ENCODE results near the gene NEGR1. TPM values are rescaled to one million over a fixed set of nuclear protein-coding genes. Genes with fewer than 3 reads are reported as not detected.

NEGR1 gene
- total RNA-seq, 4 donors from 2014 or later = 4.1 to 12.4 (median 10.2) TPM

DNA sequence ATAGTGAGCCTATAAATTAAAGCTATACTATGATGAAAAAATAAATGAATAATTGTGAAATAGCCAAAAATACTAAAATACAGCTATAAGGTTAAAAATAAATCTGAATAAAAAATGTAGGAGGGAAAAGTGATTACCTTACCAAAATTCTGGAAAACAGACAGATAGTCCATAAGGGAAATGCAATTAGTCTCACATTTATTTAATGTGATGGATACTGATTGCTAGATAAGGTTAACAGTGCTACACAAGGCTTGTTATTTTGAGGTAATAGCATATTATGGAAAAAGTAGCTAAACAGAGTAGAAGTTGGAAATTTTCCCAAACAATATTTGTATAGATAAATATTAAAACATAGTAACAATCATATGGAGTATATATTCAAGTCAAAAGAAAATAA is 413.0 kb downstream of the NEGR1 start:
- no peaks in the 10 kb centered on the region for H3K27me3 ChIP-seq
- DNase-seq = no peak
- intact Hi-C loops (cut with DNase I) = no loop called here
- H3K27ac ChIP-seq = no peak overlapping the region
- no peaks in the 10 kb centered on the region for H3K4me1 ChIP-seq
- no peaks in the 10 kb centered on the region for H3K9me3 ChIP-seq
- H3K4me3 ChIP-seq (replicated peaks in 1 of 3) = no peak overlapping the region
- TF ChIP-seq, protein P1, sequence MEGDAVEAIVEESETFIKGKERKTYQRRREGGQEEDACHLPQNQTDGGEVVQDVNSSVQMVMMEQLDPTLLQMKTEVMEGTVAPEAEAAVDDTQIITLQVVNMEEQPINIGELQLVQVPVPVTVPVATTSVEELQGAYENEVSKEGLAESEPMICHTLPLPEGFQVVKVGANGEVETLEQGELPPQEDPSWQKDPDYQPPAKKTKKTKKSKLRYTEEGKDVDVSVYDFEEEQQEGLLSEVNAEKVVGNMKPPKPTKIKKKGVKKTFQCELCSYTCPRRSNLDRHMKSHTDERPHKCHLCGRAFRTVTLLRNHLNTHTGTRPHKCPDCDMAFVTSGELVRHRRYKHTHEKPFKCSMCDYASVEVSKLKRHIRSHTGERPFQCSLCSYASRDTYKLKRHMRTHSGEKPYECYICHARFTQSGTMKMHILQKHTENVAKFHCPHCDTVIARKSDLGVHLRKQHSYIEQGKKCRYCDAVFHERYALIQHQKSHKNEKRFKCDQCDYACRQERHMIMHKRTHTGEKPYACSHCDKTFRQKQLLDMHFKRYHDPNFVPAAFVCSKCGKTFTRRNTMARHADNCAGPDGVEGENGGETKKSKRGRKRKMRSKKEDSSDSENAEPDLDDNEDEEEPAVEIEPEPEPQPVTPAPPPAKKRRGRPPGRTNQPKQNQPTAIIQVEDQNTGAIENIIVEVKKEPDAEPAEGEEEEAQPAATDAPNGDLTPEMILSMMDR (IDR thresholded peaks at IDR 0.05) = no peak
- H3K36me3 ChIP-seq = no peaks in the 10 kb centered on the region

DNA sequence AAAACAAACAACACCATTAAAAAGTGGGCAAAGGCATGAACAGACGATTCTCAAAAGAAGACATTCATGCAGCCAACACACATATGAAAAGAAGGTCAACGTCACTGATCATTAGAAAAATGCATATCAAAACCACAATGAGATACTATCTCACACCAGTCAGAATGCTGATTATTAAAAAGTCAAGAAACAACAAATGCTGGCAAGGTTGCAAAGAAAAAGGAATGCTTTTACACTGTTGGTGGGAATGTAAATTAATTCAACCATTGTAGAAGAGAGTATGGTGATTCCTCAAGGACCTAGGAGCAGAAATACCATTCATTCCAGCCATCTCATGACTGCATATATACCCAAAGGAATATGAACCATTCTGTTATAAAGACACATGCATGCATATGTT is 419.6 kb downstream of the NEGR1 start:
- Histone ChIP-seq H3K36me3 (no peaks in the 10 kb centered on the region), H3K4me1 (no peaks in the 10 kb centered on the region), H3K27ac (no peak overlapping the region), H3K4me3 (replicated peaks in 1 of 3) (no peak overlapping the region), H3K9me3 (no peaks in the 10 kb centered on the region), H3K27me3 (no peaks in the 10 kb centered on the region)
- intact Hi-C loops (cut with DNase I) = no loop called here
- no peak for TF ChIP-seq POLR2A (IDR thresholded peaks at IDR 0.05)
- TF ChIP-seq, protein P1 (IDR thresholded peaks at IDR 0.05) = no peak
- WGBS, 2 donors = 85 to 88% methylated on average over 2 of the region's 2 CpGs
- DNase-seq = no peak

DNA sequence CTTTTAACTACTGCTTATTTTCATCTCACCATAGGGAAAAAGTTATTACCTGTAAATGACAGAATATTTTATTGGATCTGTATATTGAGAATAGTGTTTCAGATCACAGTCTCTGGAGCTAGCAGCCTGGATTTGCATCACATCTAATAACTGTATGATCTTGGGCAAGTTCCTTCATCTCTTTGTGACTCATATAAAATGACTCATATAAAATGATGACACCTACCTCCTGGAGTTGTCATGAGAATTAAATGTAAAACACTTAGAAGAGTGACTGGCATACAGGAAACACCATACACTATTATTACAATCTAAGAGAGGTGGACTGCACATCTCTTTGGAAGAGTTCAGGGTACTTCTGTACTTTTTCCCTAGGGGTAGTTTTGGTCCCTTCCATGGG is 421.3 kb downstream of the NEGR1 start:
- Histone ChIP-seq H3K4me1 (no peaks in the 10 kb centered on the region), H3K9me3 (no peaks in the 10 kb centered on the region), H3K4me3 (replicated peaks in 1 of 3) (no peak overlapping the region), H3K27ac (no peak overlapping the region), H3K36me3 (no peaks in the 10 kb centered on the region), H3K27me3 (no peaks in the 10 kb centered on the region)
- intact Hi-C loops (cut with DNase I) = no loop called here
- no peak for DNase-seq
- TF ChIP-seq, protein P1 (IDR thresholded peaks at IDR 0.05) = no peak
- no peak for TF ChIP-seq POLR2A (IDR thresholded peaks at IDR 0.05)

DNA sequence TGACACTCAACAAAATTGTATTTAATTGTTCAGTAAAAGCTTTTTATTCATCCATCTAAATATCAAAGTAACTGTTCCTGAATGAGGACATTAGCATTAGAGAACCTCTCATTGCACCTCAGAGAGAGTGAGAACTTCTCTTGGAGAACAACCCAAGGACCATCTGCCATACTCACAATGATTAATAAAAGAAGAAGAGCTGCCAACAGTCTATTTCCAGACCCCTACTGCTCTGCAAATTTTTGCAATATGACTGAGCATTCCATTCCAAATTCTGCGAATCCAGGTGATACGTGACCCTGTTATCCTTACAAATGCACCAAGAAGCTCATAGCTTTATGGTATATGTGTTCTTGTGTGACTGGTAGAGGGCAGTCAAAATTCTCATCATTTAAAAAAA is 422.5 kb downstream of the NEGR1 start:
- no peak overlapping the region for H3K27ac ChIP-seq
- no peak for DNase-seq
- H3K4me1 ChIP-seq = no peaks in the 10 kb centered on the region
- no peaks in the 10 kb centered on the region for H3K36me3 ChIP-seq
- no peaks in the 10 kb centered on the region for H3K9me3 ChIP-seq
- WGBS, 2 donors = 96 to 98% methylated on average over 2 of the region's 2 CpGs
- TF ChIP-seq, protein P1 (IDR thresholded peaks at IDR 0.05) = no peak
- no peak for TF ChIP-seq POLR2A (IDR thresholded peaks at IDR 0.05)
- no peaks in the 10 kb centered on the region for H3K27me3 ChIP-seq
- intact Hi-C loops (cut with DNase I) = no loop called here
- H3K4me3 ChIP-seq (replicated peaks in 1 of 3) = no peak overlapping the region

DNA sequence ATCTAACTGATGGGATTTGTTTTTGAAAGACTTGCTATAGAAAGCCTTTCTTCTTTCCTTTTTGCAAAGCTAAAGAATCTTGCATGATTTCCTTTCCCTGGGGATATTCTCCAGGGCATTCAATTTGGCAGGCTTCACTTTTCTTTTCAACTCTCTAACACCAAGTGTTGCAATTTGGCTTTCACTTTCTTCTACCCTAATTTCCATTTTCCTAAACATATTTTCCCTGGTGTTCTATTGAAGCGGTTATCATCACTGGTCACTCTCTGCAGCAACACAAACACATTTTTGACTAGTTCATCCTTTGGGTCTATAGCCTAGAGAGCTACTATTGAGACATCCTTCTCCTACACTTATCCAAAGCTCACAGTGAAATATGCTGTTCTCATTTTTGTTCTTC is 424.5 kb downstream of the NEGR1 start:
- WGBS, 2 donors = 67 to 68% methylated on average over 1 of the region's 1 CpG
- no peaks in the 10 kb centered on the region for H3K27me3 ChIP-seq

More for the DNA sequence above, 424.5 kb downstream of the NEGR1 start:
- DNase-seq = no peak
- no peak overlapping the region for H3K27ac ChIP-seq
- no peaks in the 10 kb centered on the region for H3K4me1 ChIP-seq
- H3K9me3 ChIP-seq = no peaks in the 10 kb centered on the region
- TF ChIP-seq POLR2A (IDR thresholded peaks at IDR 0.05) = no peak
- TF ChIP-seq, protein P1 (IDR thresholded peaks at IDR 0.05) = no peak
- no peaks in the 10 kb centered on the region for H3K36me3 ChIP-seq
- intact Hi-C loops (cut with DNase I) = no loop called here
- H3K4me3 ChIP-seq (replicated peaks in 1 of 3) = no peak overlapping the region

Data from thyroid gland (tissue), 4 donors.